Measurements from ENCODE around the gene SLC2A1.

- TF ChIP-seq CTCF (conservative IDR thresholded peaks at IDR 0.05 in 1 of 2, IDR thresholded peaks at IDR 0.05 in 1 of 2; ENCODE audit: extremely low read depth in 1 of 2, insufficient read depth in 1 of 2, low read depth in 1 of 2, low read length in 2 of 2) (no peak), EZH2 (IDR thresholded peaks at IDR 0.05; ENCODE audit: borderline replicate concordance, low read length) (no peak)
Measured at GRCh38 chr1:42977653-42978052, 19.0 kb upstream of the SLC2A1 start.
